ENCODE data around the gene LRRC73. TPM values are rescaled to one million over a fixed set of nuclear protein-coding genes. Genes with fewer than 3 reads are reported as not detected.
A peak's percentile ranks its signal among the peaks of the same experiment; 100 is the strongest.

LRRC73 gene
- total and polyA plus RNA-seq, 2 of the 8 experiments (the other 6 are each of a cell fraction or from before 2014, with no cell fraction given): 0.24 to 0.26 TPM

DNA sequence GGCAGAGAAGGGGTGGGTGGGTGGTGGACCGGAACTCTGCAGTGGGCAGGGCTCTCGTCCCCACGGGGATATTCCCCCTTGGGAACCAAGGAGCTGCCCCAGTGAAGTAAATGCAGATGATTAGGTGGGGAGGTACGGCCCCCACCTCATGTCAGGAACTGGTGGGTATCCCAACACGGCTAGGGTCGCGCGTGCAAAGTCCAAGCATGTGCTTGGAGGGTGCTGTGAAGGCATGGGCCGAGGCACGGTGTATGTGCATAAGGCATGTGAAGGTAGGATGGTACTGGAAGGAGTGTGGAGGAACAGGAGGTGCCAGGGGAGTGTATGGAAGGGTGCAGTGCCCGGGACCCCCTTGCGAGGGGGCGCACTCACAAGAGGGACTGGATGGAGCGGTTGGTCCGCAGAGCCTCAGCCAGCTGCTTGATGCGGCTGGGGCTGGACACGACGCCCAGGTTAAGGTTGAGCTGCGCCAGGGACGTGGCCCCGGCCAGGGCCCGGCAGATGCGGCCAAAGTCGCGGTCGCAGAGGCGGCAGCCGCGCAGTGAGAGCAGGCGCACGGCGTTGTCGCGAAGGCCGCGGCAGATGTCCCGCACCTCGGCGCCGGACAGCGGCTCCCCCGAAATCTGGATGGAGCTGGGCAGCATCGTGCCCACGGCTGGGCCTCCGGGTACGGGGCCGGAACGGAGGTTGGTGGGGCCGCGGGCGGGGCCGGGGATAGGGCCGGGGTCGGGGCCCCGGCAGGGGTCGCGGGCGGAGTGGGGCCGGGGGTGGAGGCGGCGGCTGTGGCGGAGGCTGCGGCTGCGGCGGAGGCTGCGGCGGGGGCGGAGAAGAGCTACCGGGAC, 783 bp downstream of the LRRC73 start (continued):
- TF ChIP-seq JUN (IDR thresholded peaks at IDR 0.05; ENCODE audit: low read depth, low read length) (no peak), BCL11A (IDR thresholded peaks at IDR 0.05; ENCODE audit: low read depth in 2 of 2, low read length in 2 of 2) (no peak), CREB1 (IDR thresholded peaks at IDR 0.05) (0 out of 2 replicates have a peak, but pooled peaks have one; percentile 11), CEBPB (IDR thresholded peaks at IDR 0.05; ENCODE audit: low read depth, low read length) (no peak), EZH2 (IDR thresholded peaks at IDR 0.05; ENCODE audit: low read depth, low read length, severe bottlenecking) (peak; percentile 59), SP4 (IDR thresholded peaks at IDR 0.05; ENCODE audit: low read length) (no peak), RAD21 (IDR thresholded peaks at IDR 0.05 in 1 of 2, conservative IDR thresholded peaks at IDR 0.05 in 1 of 2; ENCODE audit: low read depth in 2 of 2, low read length in 2 of 2) (no peak), SUZ12 (IDR thresholded peaks at IDR 0.05; ENCODE audit: low read length) (peak; percentile 73), PHF8 (conservative IDR thresholded peaks at IDR 0.05; ENCODE audit: low read depth, low read length) (peak; percentile 16; the same call in 1 of the 2 replicates)
- TF ChIP-seq, protein P1, sequence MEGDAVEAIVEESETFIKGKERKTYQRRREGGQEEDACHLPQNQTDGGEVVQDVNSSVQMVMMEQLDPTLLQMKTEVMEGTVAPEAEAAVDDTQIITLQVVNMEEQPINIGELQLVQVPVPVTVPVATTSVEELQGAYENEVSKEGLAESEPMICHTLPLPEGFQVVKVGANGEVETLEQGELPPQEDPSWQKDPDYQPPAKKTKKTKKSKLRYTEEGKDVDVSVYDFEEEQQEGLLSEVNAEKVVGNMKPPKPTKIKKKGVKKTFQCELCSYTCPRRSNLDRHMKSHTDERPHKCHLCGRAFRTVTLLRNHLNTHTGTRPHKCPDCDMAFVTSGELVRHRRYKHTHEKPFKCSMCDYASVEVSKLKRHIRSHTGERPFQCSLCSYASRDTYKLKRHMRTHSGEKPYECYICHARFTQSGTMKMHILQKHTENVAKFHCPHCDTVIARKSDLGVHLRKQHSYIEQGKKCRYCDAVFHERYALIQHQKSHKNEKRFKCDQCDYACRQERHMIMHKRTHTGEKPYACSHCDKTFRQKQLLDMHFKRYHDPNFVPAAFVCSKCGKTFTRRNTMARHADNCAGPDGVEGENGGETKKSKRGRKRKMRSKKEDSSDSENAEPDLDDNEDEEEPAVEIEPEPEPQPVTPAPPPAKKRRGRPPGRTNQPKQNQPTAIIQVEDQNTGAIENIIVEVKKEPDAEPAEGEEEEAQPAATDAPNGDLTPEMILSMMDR (IDR thresholded peaks at IDR 0.05; ENCODE audit: control extremely low read depth in 1 of 3, insufficient read depth in 1 of 3, low read depth in 1 of 3, low read length in 3 of 3): peak in 1 of 3 experiments; percentile 14; a peak in 1 of 4 replicates
- TF ChIP-seq, protein P2, sequence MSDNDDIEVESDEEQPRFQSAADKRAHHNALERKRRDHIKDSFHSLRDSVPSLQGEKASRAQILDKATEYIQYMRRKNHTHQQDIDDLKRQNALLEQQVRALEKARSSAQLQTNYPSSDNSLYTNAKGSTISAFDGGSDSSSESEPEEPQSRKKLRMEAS (IDR thresholded peaks at IDR 0.05): peak; percentile 56
- TF ChIP-seq, protein P3, sequence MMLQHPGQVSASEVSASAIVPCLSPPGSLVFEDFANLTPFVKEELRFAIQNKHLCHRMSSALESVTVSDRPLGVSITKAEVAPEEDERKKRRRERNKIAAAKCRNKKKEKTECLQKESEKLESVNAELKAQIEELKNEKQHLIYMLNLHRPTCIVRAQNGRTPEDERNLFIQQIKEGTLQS (IDR thresholded peaks at IDR 0.05; ENCODE audit: insufficient read depth, low read depth, low read length): no peak
- TF ChIP-seq, protein P4, sequence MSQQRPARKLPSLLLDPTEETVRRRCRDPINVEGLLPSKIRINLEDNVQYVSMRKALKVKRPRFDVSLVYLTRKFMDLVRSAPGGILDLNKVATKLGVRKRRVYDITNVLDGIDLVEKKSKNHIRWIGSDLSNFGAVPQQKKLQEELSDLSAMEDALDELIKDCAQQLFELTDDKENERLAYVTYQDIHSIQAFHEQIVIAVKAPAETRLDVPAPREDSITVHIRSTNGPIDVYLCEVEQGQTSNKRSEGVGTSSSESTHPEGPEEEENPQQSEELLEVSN (IDR thresholded peaks at IDR 0.05): peak; percentile 59
